ENCODE measurements around the gene PSME1. TPM values are rescaled to one million over a fixed set of nuclear protein-coding genes. Genes with fewer than 3 reads are reported as not detected.

PSME1 gene
- total and polyA plus RNA-seq, 4 donors, result 63.3 to 237 (median 101) TPM

- H3K4me1 ChIP-seq (ENCODE audit: control insufficient read depth in 4 of 4, insufficient read depth in 4 of 4, low read length in 3 of 4), result peaks cover 5 to 26% (median 14%) of the 10 kb centered on the region in 4 donors
- no peak overlapping the region for H3K4me3 ChIP-seq (ENCODE audit: low read depth in 1 of 3, low read length in 3 of 3)
- WGBS, result 95% methylated on average over 7 of the region's 7 CpGs
- H3K9me3 ChIP-seq (ENCODE audit: control insufficient read depth in 4 of 4, low read length in 3 of 4), result no peaks in the 10 kb centered on the region
- H3K36me3 ChIP-seq (ENCODE audit: control insufficient read depth in 4 of 4, insufficient read depth in 3 of 4, low read depth in 1 of 4, low read length in 3 of 4), result peaks cover 15 to 61% (median 21%) of the 10 kb centered on the region in 4 donors
- H3K27ac ChIP-seq (ENCODE audit: low read depth in 1 of 2, low read length in 2 of 2), result no peak overlapping the region
- no peak for TF ChIP-seq SP1 (IDR thresholded peaks at IDR 0.05)
- TF ChIP-seq REST (IDR thresholded peaks at IDR 0.05), result no peak
- TF ChIP-seq, protein P1, sequence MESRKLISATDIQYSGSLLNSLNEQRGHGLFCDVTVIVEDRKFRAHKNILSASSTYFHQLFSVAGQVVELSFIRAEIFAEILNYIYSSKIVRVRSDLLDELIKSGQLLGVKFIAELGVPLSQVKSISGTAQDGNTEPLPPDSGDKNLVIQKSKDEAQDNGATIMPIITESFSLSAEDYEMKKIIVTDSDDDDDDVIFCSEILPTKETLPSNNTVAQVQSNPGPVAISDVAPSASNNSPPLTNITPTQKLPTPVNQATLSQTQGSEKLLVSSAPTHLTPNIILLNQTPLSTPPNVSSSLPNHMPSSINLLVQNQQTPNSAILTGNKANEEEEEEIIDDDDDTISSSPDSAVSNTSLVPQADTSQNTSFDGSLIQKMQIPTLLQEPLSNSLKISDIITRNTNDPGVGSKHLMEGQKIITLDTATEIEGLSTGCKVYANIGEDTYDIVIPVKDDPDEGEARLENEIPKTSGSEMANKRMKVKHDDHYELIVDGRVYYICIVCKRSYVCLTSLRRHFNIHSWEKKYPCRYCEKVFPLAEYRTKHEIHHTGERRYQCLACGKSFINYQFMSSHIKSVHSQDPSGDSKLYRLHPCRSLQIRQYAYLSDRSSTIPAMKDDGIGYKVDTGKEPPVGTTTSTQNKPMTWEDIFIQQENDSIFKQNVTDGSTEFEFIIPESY (IDR thresholded peaks at IDR 0.05), result no peak
- no peak for TF ChIP-seq YY1 (IDR thresholded peaks at IDR 0.05)
- no peak for TF ChIP-seq FOXA2 (IDR thresholded peaks at IDR 0.05)
- TF ChIP-seq HNF4A (conservative IDR thresholded peaks at IDR 0.05), result no peak
- TF ChIP-seq, protein P2, sequence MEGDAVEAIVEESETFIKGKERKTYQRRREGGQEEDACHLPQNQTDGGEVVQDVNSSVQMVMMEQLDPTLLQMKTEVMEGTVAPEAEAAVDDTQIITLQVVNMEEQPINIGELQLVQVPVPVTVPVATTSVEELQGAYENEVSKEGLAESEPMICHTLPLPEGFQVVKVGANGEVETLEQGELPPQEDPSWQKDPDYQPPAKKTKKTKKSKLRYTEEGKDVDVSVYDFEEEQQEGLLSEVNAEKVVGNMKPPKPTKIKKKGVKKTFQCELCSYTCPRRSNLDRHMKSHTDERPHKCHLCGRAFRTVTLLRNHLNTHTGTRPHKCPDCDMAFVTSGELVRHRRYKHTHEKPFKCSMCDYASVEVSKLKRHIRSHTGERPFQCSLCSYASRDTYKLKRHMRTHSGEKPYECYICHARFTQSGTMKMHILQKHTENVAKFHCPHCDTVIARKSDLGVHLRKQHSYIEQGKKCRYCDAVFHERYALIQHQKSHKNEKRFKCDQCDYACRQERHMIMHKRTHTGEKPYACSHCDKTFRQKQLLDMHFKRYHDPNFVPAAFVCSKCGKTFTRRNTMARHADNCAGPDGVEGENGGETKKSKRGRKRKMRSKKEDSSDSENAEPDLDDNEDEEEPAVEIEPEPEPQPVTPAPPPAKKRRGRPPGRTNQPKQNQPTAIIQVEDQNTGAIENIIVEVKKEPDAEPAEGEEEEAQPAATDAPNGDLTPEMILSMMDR (IDR thresholded peaks at IDR 0.05; ENCODE audit: low read depth, low read length, missing input control), result no peak
- H3K27me3 ChIP-seq (ENCODE audit: control insufficient read depth in 4 of 4, insufficient read depth in 4 of 4, low read length in 3 of 4), result no peaks in the 10 kb centered on the region
- H3K9ac ChIP-seq (ENCODE audit: low read depth in 1 of 2, low read length in 2 of 2), result no peak overlapping the region
- DNase-seq (ENCODE audit: low spot score), result no peak
These were observed 49.0 kb downstream of the PSME1 start for GRCh38 chr14:24185026-24185425.

GRCh38 chr14:24185741-24186140 is 49.7 kb downstream of the PSME1 start:
- no peak overlapping the region for H3K4me3 ChIP-seq (ENCODE audit: low read depth in 1 of 3, low read length in 3 of 3)
- TF ChIP-seq TAF1 (conservative IDR thresholded peaks at IDR 0.05) (no peak), RXRA (IDR thresholded peaks at IDR 0.05) (no peak), JUND (IDR thresholded peaks at IDR 0.05) (no peak), EGR1 (IDR thresholded peaks at IDR 0.05; ENCODE audit: low read depth in 2 of 2) (no peak), MAX (IDR thresholded peaks at IDR 0.05) (no peak), REST (IDR thresholded peaks at IDR 0.05) (no peak), FOXA2 (IDR thresholded peaks at IDR 0.05) (no peak), GABPA (IDR thresholded peaks at IDR 0.05 in 1 of 2, conservative IDR thresholded peaks at IDR 0.05 in 1 of 2) (no peak), FOXA1 (IDR thresholded peaks at IDR 0.05) (no peak)
- TF ChIP-seq, protein P1 (IDR thresholded peaks at IDR 0.05), result no peak
- TF ChIP-seq, protein P2 (IDR thresholded peaks at IDR 0.05; ENCODE audit: low read depth, low read length, missing input control), result no peak
- TF ChIP-seq, protein P3, sequence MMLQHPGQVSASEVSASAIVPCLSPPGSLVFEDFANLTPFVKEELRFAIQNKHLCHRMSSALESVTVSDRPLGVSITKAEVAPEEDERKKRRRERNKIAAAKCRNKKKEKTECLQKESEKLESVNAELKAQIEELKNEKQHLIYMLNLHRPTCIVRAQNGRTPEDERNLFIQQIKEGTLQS (IDR thresholded peaks at IDR 0.05), result no peak
- H3K9ac ChIP-seq (ENCODE audit: low read depth in 1 of 2, low read length in 2 of 2), result no peak overlapping the region
- no peaks in the 10 kb centered on the region for H3K9me3 ChIP-seq (ENCODE audit: control insufficient read depth in 4 of 4, low read length in 3 of 4)
- DNase-seq (ENCODE audit: low spot score), result no peak
- WGBS, result 94% methylated on average over 11 of the region's 11 CpGs
- H3K36me3 ChIP-seq (ENCODE audit: control insufficient read depth in 4 of 4, insufficient read depth in 3 of 4, low read depth in 1 of 4, low read length in 3 of 4), result peaks cover 15 to 60% (median 20%) of the 10 kb centered on the region in 4 donors
- no peak overlapping the region for H3K27ac ChIP-seq (ENCODE audit: low read depth in 1 of 2, low read length in 2 of 2)
- peaks cover 5 to 19% (median 11%) of the 10 kb centered on the region in 4 donors for H3K4me1 ChIP-seq (ENCODE audit: control insufficient read depth in 4 of 4, insufficient read depth in 4 of 4, low read length in 3 of 4)
- no peaks in the 10 kb centered on the region for H3K27me3 ChIP-seq (ENCODE audit: control insufficient read depth in 4 of 4, insufficient read depth in 4 of 4, low read length in 3 of 4)
